ENCODE results near the gene SEC63.
"Not testable (repeated sequence)": the region's sequence is repeated elsewhere in the genome, so short reads cannot be mapped to it uniquely, and the experiment has no call there.

GRCh38 chr6:107958689-107959362, 818 bp upstream of the SEC63 start:
- not testable (repeated sequence) for TF ChIP-seq CTCF (IDR thresholded peaks at IDR 0.05); POLR2AphosphoS5 (IDR thresholded peaks at IDR 0.05; ENCODE audit: low read depth, low read length); RXRA (IDR thresholded peaks at IDR 0.05; ENCODE audit: borderline replicate concordance, low read depth); TAF1 (IDR thresholded peaks at IDR 0.05; ENCODE audit: borderline replicate concordance, low read depth, low read length); SIN3A (IDR thresholded peaks at IDR 0.05; ENCODE audit: borderline replicate concordance, low read depth, low read length); MXI1 (IDR thresholded peaks at IDR 0.05; ENCODE audit: low read depth, low read length)
- TF ChIP-seq, protein P1, sequence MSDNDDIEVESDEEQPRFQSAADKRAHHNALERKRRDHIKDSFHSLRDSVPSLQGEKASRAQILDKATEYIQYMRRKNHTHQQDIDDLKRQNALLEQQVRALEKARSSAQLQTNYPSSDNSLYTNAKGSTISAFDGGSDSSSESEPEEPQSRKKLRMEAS (IDR thresholded peaks at IDR 0.05; ENCODE audit: low read depth) = not testable (repeated sequence)

Data from SK-N-SH (cell line).